Psoas muscle (tissue), 8 donors: ENCODE results near the gene SYK. TPM values are rescaled to one million over a fixed set of nuclear protein-coding genes. Genes with fewer than 3 reads are reported as not detected.

ENCODE experiments used
- ATAC-seq, 4 donors: fragments of 200-7000 bp; cut with Tn5 transposase; one replicate each; pipeline ENCODE4 v1.9.1; 2020; ENCODE audit warnings: moderate library complexity in 3 of 4, mild to moderate bottlenecking in 2 of 4
- DNase-seq, 2 donors: peaks; one replicate each; pipeline ENCODE4 v3.0.0-alpha.2; 2020
- H3K27ac ChIP-seq: fragments of 200-600 bp; one replicate; pipeline ENCODE4 v1.8.0; 2022
- H3K27me3 ChIP-seq, 3 donors: fragments of 200-600 bp in 1 of 3; one replicate each; pipeline versions ENCODE4 v1.6.1 to v1.8.0; 2013 to 2022; ENCODE audit warnings: low read length in 2 of 3, mild to moderate bottlenecking in 2 of 3, moderate library complexity in 1 of 3; ENCODE audit not compliant: insufficient read depth in 3 of 3
- H3K36me3 ChIP-seq, 2 donors: fragments of 200-600 bp in 1 of 2; one replicate each; pipeline versions ENCODE4 v1.6.1 to v1.8.0; 2013 to 2022; ENCODE audit warnings: low read depth in 1 of 2, mild to moderate bottlenecking in 1 of 2, moderate library complexity in 1 of 2; ENCODE audit not compliant: insufficient read depth in 1 of 2
- H3K4me1 ChIP-seq: fragments of 200-600 bp; one replicate; pipeline ENCODE4 v1.8.0; 2022
- H3K4me3 ChIP-seq: fragments of 200-600 bp; one replicate; pipeline ENCODE4 v1.8.0; 2022; ENCODE audit warnings: mild to moderate bottlenecking
- H3K9me3 ChIP-seq: fragments of 200-600 bp; one replicate; pipeline ENCODE4 v1.8.0; 2022
- CTCF ChIP-seq: fragments of 200-600 bp; IDR thresholded peaks from one replicate; pipeline ENCODE4 v1.8.0; 2022; ENCODE audit warnings: antibody characterized with exemption
- WGBS, 3 donors: extraction: QIAGEN DNeasy Blood & Tissue Kit; methylation state at CpG; one replicate each; pipeline versions ENCODE4 v1.1.6 to v1.1.7; 2013; 5-methylcytosine and 5-hydroxymethylcytosine counted together
- intact Hi-C, 2 donors: fragments of 100-400 bp; cut with DNase I; formaldehyde crosslinking; loops; one replicate each; pipeline versions ENCODE4 v1.11.0 to v1.14.2; 2022
- polyA plus RNA-seq, 3 donors: library from polyadenylated mRNA; stranded (reverse); fragments of 200-250 nt; gene quantifications; one replicate each; pipeline ENCODE4 v1.2.3, GENCODE V29; 2013
- total RNA-seq, 4 donors: library from RNA; stranded (reverse); fragmentation: NEBNext Ultra II Directional in 2 of 4; extraction: Animal tissue kit (Norgen Biotek cat#: 25700) in 2 of 4; gene quantifications; one replicate each; pipeline versions ENCODE4 v1.2.1 to v1.2.4, GENCODE V29; 2021 to 2023
- donor health status: healthy with polysubstance abuse.
- donor health status: DM: no; HTN: no; CAD: no; lungs with moderate emphysema.
- donor health status: Bipolar disorder and iron deficiency.
- donor health status: healthy.
- donor health status: DM: yes; HTN: yes; CAD: no.
- donor health status: DM: no; HTN: no; CAD: no.
- donor health status: DM: no; HTN: no; CAD: no.
- donor health status: DM: yes; HTN: yes; CAD: no.

The SYK gene
- total and polyA plus RNA-seq, 7 donors, result 0.40 to 2.8 (median 1.4) TPM

- 86 to 98% (median 92%) methylated on average over 5 of the region's 5 CpGs for WGBS, 3 donors
- no peak overlapping the region for H3K27ac ChIP-seq
- no peaks in the 10 kb centered on the region for H3K4me1 ChIP-seq
- no peak for TF ChIP-seq CTCF
- no peaks in the 10 kb centered on the region for H3K36me3 ChIP-seq
- intact Hi-C loops, result no loop called here
- no peaks in the 10 kb centered on the region for H3K9me3 ChIP-seq
- no peak for ATAC-seq
- no peak overlapping the region for H3K4me3 ChIP-seq
- H3K27me3 ChIP-seq, result peaks cover 0 to 3% (median 0%) of the 10 kb centered on the region in 3 donors
- no peak for DNase-seq
These were observed 24.9 kb downstream of the SYK start for GRCh38 chr9:90826326-90827020.

GRCh38 chr9:90827181-90827871 lies 25.7 kb downstream of the SYK start:
- no peaks in the 10 kb centered on the region for H3K9me3 ChIP-seq
- H3K4me1 ChIP-seq, result no peaks in the 10 kb centered on the region
- intact Hi-C loops, result no loop called here
- peaks cover 0 to 3% (median 0%) of the 10 kb centered on the region in 3 donors for H3K27me3 ChIP-seq
- 47 to 53% (median 52%) methylated on average over 8 of the region's 8 CpGs for WGBS, 3 donors
- ATAC-seq (no peak), DNase-seq (no peak)
- no peak overlapping the region for H3K27ac ChIP-seq
- no peak for TF ChIP-seq CTCF
- H3K4me3 ChIP-seq, result no peak overlapping the region
- no peaks in the 10 kb centered on the region for H3K36me3 ChIP-seq

- Histone ChIP-seq H3K4me1 (no peaks in the 10 kb centered on the region), H3K27ac (no peak overlapping the region), H3K27me3 (peaks cover 0 to 3% (median 0%) of the 10 kb centered on the region in 3 donors), H3K4me3 (no peak overlapping the region), H3K9me3 (no peaks in the 10 kb centered on the region), H3K36me3 (no peaks in the 10 kb centered on the region)
- no peak for TF ChIP-seq CTCF
- intact Hi-C loops, result no loop called here
- 89 to 90% (median 89%) methylated on average over 5 of the region's 5 CpGs for WGBS, 3 donors
- DNase-seq (no peak), ATAC-seq (no peak)
These were observed 28.4 kb downstream of the SYK start for GRCh38 chr9:90830051-90830450.

- Histone ChIP-seq H3K27me3 (peaks cover 0 to 5% (median 0%) of the 10 kb centered on the region in 3 donors), H3K9me3 (no peaks in the 10 kb centered on the region), H3K36me3 (no peaks in the 10 kb centered on the region), H3K4me1 (no peaks in the 10 kb centered on the region), H3K4me3 (no peak overlapping the region), H3K27ac (no peak overlapping the region)
- WGBS, 3 donors, result 49 to 58% (median 55%) methylated on average over 3 of the region's 3 CpGs
- intact Hi-C loops, result no loop called here
- ATAC-seq (no peak), DNase-seq (no peak)
- TF ChIP-seq CTCF, result no peak
These were observed 29.4 kb downstream of the SYK start for GRCh38 chr9:90830977-90831376.
